Activated CD8-positive, alpha-beta memory T cell treated with anti-CD3 and anti-CD28 coated beads for 24 hours (primary cell): Measurements from ENCODE around the gene GGT6.
A peak's percentile ranks its signal among the peaks of the same experiment; 100 is the strongest.

ENCODE experiments used
- DNase-seq: peaks from one replicate; pipeline ENCODE4 v3.0.0-alpha.2; 2020

GGT6 gene

GRCh38 chr17:4549781-4550533 lies 10.4 kb downstream of the GGT6 start:
- no peak for DNase-seq

- no peak for DNase-seq
Measured at GRCh38 chr17:4548721-4549531, 11.5 kb downstream of the GGT6 start.

GRCh38 chr17:4548061-4548461 lies 12.3 kb downstream of the GGT6 start:
- no peak for DNase-seq

- no peak for DNase-seq
Measured at GRCh38 chr17:4547118-4547906, 13.1 kb downstream of the GGT6 start.

GRCh38 chr17:4545217-4545951 lies 15.0 kb downstream of the GGT6 start:
- DNase-seq: peak; percentile 54

GRCh38 chr17:4544951-4545216 lies 15.5 kb downstream of the GGT6 start:
- no peak for DNase-seq

- no peak for DNase-seq
Measured at GRCh38 chr17:4544135-4544950, 16.0 kb downstream of the GGT6 start.

GRCh38 chr17:4543557-4544026 lies 16.8 kb downstream of the GGT6 start:
- peak; percentile 52 for DNase-seq

GRCh38 chr17:4542726-4543191 lies 17.6 kb downstream of the GGT6 start:
- DNase-seq: no peak

- no peak for DNase-seq
Measured at GRCh38 chr17:4542003-4542725, 18.2 kb downstream of the GGT6 start.

- DNase-seq: no peak
Measured at GRCh38 chr17:4541328-4542002, 18.9 kb downstream of the GGT6 start.

GRCh38 chr17:4540687-4541327 lies 19.6 kb downstream of the GGT6 start:
- DNase-seq: peak; percentile 56

GRCh38 chr17:4540224-4540651 lies 20.1 kb downstream of the GGT6 start:
- DNase-seq: peak; percentile 55

- no peak for DNase-seq
Measured at GRCh38 chr17:4539576-4540223, 20.7 kb downstream of the GGT6 start.

- DNase-seq: no peak
Measured at GRCh38 chr17:4539025-4539424, 21.4 kb downstream of the GGT6 start.

- no peak for DNase-seq
Measured at GRCh38 chr17:4538236-4539002, 22.0 kb downstream of the GGT6 start.

GRCh38 chr17:4537451-4538235 lies 22.7 kb downstream of the GGT6 start:
- peak; percentile 59 for DNase-seq
